GM12891 (cell line): Measurements from ENCODE around the gene MYO1D.
"Not testable (repeated sequence)": the region's sequence is repeated elsewhere in the genome, so short reads cannot be mapped to it uniquely, and the experiment has no call there.

Experiments
- DNase-seq: peaks from one replicate; pipeline ENCODE4 v3.0.0; 2011; ENCODE audit warnings: low spot score; ENCODE audit not compliant: insufficient read length
- FAIRE-seq: peaks from 2 replicates; lab custom pipeline; 2011; peaks lifted over from hg19 to GRCh38; lab: Jason Lieb, UNC
- PAX5 ChIP-seq: IDR thresholded peaks from 2 replicates; pipeline ENCODE4 v1.6.1; 2011; ENCODE audit warnings: low read length, moderate library complexity, mild to moderate bottlenecking; ENCODE audit not compliant: insufficient read depth, severe bottlenecking
- POLR2A ChIP-seq: IDR thresholded peaks from 2 replicates; pipeline ENCODE4 v1.6.1; 2011; ENCODE audit warnings: low read depth, low read length, control low read depth
- POLR2AphosphoS5 ChIP-seq: IDR thresholded peaks from 2 replicates; pipeline ENCODE4 v1.6.1; 2011; ENCODE audit warnings: low read depth, low read length, control low read depth
- POU2F2 ChIP-seq: IDR thresholded peaks from 2 replicates; pipeline ENCODE4 v1.6.1; 2011; ENCODE audit warnings: low read depth, mild to moderate bottlenecking, control low read depth, low read length, moderate library complexity
- SPI1 ChIP-seq: IDR thresholded peaks from 2 replicates; pipeline ENCODE4 v1.6.1; 2011; ENCODE audit warnings: low read depth, low read length, control low read depth
- TAF1 ChIP-seq: IDR thresholded peaks from 2 replicates; pipeline ENCODE4 v1.6.1; 2011; ENCODE audit warnings: low read depth, low read length, control low read depth

Gene MYO1D

DNA sequence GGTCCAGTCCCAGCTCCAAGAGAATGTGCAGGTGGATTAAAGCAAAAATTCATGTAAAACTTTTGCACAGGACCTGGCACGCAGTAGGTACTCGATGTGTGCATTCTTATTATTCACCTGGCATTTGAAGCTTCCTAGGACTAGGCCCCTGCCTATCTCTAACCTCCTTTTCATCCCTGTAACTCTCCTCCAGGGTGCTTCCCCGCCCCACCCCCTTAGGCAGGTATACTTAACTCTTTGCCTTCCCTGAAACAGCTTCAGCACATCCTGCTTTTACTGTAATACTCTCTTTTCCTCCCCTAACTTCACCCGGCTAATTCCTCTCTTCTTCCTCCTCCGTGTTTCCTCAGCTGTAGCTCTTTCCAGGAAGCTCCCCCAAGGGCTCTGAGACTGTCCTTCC is 335.3 kb downstream of the MYO1D start:
- FAIRE-seq = no peak
- DNase-seq = no peak
- TF ChIP-seq POLR2AphosphoS5 (no peak), POU2F2 (no peak), TAF1 (no peak), SPI1 (no peak), PAX5 (no peak)

DNA sequence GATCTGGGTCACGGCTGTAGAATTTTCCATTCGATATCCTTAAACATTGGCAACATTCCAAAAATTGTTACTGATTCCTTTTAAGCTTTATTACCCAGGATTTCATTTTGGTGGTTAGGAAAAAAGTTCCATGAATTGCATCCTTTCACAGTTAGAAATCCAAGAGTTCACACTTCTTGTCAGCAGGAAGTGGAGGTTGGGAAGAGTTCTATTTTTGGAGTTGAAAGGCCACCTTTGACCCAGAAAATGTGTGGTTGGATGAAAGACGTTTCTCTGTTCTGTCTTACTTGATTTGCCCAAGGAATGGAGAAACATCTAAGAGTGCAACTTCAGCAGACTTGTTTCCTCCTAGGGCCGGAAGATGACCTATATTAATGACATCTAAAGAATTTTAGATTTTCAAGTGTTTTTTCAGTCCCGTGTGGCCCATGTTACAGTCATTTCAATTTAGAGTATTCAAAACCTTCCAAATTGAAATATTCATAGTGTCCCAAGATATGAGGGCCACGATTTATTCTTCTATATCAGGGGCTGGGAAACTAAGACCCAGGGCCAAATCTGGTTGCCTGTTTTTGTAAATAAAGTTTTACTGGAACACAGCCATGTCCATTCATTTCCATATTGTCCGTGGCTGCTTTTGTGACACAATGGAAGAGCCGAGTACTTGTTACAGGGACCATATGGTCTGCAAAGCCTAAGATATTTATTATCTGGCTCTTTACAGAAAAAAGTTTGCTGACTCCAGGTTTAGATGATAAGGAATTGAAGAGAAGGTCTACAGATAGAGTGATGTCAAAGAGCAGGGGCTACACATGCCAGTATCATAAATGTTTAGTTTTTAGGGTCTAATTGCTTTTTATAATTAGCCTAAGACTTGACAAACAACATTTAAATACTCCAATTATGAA is 339.9 kb downstream of the MYO1D start:
- TF ChIP-seq POLR2AphosphoS5 = no peak
- no peak for TF ChIP-seq POU2F2
- no peak for TF ChIP-seq PAX5
- TF ChIP-seq SPI1 = no peak
- TF ChIP-seq POLR2A = no peak
- FAIRE-seq (peak; percentile 26), DNase-seq (no peak)

DNA sequence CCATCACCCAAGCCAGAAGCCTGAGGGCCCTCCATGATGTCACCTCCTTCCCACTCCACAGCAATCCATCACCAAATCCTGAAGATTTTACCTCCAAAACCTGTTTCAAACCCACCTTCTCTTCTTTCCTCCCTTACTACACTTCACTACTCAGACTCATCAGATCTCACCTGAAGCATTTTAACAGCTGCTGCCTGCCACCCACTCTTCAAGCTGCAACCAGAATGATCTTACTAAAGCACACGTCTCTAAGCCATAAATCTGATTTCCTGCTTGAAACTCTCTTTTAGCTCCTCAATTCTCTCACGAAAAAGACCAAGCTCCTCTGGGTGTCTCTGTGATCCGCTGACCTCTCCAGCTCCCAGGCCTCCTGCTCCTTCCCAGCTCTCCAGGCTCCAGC is 343.6 kb downstream of the MYO1D start:
- no peak for TF ChIP-seq POLR2AphosphoS5
- no peak; the same call in 1 of the 2 replicates for TF ChIP-seq TAF1
- TF ChIP-seq POU2F2 = no peak
- no peak for TF ChIP-seq PAX5
- no peak for TF ChIP-seq POLR2A
- TF ChIP-seq SPI1 = no peak
- DNase-seq (no peak), FAIRE-seq (peak; percentile 33)

DNA sequence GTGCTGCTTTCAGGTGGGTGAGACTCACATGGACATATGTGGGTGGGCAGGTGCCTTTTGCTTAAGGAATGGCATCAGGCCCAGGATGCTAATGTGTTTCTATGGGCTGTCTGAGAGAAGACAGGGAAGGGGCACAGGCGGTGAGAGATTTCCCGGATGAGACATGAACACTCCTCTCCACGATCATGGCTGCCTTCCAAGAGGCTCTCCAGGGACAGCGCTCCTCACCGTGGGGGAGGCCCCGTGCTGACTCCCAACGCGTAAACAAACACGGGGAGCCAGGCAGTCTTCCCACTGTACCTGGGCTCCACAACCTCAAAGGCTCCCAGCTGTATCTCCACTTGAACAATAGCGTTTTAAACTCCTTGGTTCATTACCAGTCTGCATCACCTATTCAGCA is 347.3 kb downstream of the MYO1D start:
- TF ChIP-seq POU2F2 = no peak
- TF ChIP-seq TAF1 = no peak
- TF ChIP-seq POLR2AphosphoS5 = no peak
- no peak for TF ChIP-seq PAX5
- DNase-seq (no peak), FAIRE-seq (no peak)

DNA sequence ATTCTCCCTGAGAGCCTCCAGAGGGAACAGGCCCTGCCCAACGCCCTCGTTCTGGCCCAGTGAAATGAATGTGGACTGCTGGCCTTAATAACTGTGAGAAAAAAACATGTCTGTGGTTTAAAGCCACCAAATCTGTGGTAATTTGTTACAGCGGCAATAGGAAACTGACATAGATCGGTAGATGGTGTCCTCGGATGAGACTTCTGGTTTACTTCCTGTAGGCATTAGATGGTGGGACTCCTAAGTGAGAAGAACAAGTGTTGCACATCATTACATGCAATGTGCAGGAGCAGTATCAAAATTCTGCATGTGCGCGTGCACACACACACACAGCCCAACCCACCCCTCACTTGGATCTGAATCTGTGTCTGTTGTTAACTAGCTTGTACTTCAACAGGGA is 348.1 kb downstream of the MYO1D start:
- TF ChIP-seq POLR2A = no peak
- no peak for TF ChIP-seq TAF1
- no peak for TF ChIP-seq PAX5
- TF ChIP-seq SPI1 = no peak
- no peak for TF ChIP-seq POLR2AphosphoS5
- no peak for TF ChIP-seq POU2F2
- no peak for DNase-seq
- no peak for FAIRE-seq

DNA sequence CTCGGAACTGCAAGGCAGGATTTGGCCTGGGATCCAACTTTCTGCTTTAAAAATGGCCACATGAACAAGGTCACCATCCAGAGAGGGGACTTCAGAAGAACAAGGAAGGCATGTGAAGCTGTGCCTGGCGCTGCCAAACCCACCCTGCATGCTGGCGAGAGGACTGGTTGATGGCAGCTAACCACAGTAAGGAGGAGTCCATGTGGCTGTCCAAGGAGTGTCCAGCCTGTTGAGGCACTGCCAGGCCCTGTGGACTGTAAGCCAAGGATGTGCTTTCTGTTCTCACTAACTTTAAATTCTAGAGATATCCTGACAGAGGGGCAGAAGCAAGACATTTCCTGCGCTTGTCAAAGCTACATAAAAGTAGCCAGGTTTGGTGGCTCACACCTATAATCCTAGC is 349.8 kb downstream of the MYO1D start:
- TF ChIP-seq SPI1 (no peak), PAX5 (no peak), POLR2AphosphoS5 (no peak), POU2F2 (no peak), POLR2A (no peak), TAF1 (no peak)
- DNase-seq (no peak), FAIRE-seq (no peak)

DNA sequence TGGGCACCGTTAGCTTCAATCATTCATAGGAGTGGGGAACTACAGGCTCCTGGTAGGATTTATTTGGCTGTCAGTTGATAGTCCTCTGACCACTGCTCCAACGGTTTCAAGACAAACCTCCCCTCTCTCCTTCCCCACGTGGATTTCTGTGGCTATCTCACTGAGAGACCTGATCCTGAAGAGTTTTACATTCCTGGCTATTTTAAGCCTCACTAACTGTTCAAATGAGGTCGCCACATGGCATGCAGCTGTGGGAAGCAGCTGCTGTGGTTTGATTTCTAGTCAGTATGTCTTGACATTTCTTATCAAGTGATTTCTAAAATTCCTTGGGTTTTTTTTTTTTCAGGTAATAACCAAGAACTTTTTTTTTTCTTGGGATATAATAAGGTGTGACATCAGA is 351.8 kb downstream of the MYO1D start:
- FAIRE-seq = peak; percentile 84
- DNase-seq = no peak
- no peak for TF ChIP-seq SPI1
- no peak for TF ChIP-seq PAX5
- no peak for TF ChIP-seq POLR2AphosphoS5
- TF ChIP-seq TAF1 = no peak
- no peak for TF ChIP-seq POU2F2
- no peak for TF ChIP-seq POLR2A

DNA sequence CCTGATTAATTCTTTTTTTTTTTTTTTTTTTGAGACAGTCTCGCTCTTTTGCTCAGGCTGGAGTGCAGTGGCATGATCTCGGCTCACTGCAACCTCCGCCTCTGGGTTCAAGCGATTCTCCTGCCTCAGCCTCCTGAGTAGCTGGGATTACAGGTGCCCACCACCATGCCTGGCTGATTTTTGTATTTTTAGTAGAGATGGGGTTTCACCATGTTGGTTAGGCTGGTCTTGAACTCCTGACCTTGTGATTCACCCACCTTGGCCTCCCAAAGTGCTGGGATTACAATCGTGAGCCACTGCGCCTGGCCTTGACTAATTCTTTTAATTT is 352.4 kb downstream of the MYO1D start:
- DNase-seq, FAIRE-seq: not testable (repeated sequence)

DNA sequence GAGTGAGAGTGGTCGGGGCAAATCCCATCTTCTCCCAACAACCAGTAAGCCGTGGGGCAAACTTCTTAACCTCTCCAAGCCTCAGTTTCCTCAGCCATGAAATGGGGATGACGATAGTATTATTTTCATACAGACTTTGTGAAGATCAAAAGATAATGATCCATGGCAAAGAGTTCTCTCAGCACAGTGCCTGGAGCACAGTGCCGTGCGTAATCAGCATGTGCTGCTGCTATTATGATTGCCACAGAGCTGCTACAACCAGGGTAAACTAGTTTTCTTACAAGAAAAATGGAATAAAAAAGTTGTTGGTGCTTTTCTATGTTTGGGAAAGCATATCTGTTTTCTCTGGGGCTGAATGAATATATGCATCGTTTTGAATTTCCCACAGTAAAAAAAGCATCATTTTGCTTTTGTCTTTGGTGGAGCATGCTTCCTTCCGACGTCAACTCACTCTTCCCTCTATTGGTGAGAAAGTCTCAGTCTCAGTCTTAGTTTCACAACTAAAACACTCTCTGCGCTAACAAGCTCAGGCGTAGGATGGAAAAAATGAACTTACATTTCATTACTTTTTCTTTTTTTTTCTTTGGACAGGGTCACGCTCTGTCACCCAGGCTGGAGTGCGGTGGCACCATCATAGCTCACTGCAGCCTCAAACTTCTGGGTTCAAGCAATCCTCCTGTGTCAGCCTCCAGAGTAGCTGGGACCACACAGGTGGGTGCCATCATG is 352.9 kb downstream of the MYO1D start:
- TF ChIP-seq SPI1 = peak; percentile 39; the same call in 1 of the 2 replicates
- no peak for TF ChIP-seq POU2F2
- 0 out of 2 replicates have a peak, but pooled peaks have one; percentile 10 for TF ChIP-seq POLR2AphosphoS5
- peak; percentile 19 for TF ChIP-seq POLR2A
- TF ChIP-seq TAF1 = peak; percentile 34; the same call in 1 of the 2 replicates
- TF ChIP-seq PAX5 = peak; percentile 96
- DNase-seq (no peak), FAIRE-seq (peak; percentile 93)

DNA sequence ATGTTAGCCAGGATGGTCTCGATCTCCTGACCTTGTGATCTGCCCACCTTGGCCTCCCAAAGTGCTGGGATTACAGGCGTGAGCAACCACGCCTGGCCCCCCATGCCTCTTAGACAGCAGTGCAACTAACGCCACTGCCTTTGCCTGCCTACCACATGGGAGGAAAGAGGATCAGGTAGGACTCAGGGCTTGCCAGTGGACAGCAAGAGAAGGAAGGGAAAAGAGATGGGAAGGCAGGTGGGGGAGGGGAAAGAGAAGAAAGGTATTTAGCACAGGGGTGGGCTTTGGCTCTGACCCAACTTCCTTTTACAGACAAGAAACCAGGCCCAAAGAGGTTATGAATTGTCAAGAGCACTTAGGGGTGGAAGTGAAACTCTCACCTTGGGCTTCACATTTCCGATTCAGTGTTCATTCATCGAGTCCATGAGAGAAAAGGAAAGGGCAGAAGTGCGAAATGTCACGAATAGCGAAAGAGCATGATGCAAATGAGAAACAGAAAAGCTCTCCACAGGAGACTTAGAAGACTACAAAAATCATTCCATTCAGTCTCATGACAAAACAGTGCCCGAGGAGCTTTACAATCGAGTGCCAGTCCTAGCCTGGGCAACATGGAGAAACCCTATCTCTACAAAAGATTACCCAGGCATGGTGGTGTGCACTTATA is 353.8 kb downstream of the MYO1D start:
- FAIRE-seq (peak; percentile 96), DNase-seq (no peak)
- peak; percentile 93; the same call in 1 of the 2 replicates for TF ChIP-seq POU2F2
- TF ChIP-seq POLR2A = peak; percentile 86
- no peak for TF ChIP-seq PAX5
- TF ChIP-seq SPI1 = peak; percentile 96
- peak; percentile 55 for TF ChIP-seq TAF1
- TF ChIP-seq POLR2AphosphoS5 = peak; percentile 89
